Keratinocyte (primary cell): ENCODE measurements around the gene SLC23A2. TPM values are rescaled to one million over a fixed set of nuclear protein-coding genes. Genes with fewer than 3 reads are reported as not detected.

Source experiments
- DNase-seq: peaks from one replicate; pipeline ENCODE4 v3.0.0-alpha.2; 2011; ENCODE audit warnings: low read depth, missing footprints, low spot score
- FAIRE-seq: peaks from 2 replicates; lab custom pipeline; 2011; peaks lifted over from hg19 to GRCh38; lab: Jason Lieb, UNC
- H2AFZ ChIP-seq: 2 replicates; pipeline ENCODE4 v1.6.0; 2012; ENCODE audit warnings: low read length, control low read depth, inconsistent platforms; ENCODE audit not compliant: control insufficient read depth
- H3K27ac ChIP-seq: 2 replicates; pipeline ENCODE4 v1.5.1; 2011; ENCODE audit warnings: low read length; ENCODE audit not compliant: control insufficient read depth, insufficient read depth
- H3K27me3 ChIP-seq: 3 replicates; pipeline ENCODE4 v1.6.0; 2011; ENCODE audit warnings: low read length; ENCODE audit not compliant: control insufficient read depth, insufficient read depth; ENCODE audit errors: extremely low read depth
- H3K36me3 ChIP-seq, 2 experiments: 2 replicates in 1 of 2; 3 replicates in 1 of 2; pipeline ENCODE4 v1.5.1; 2011; ENCODE audit warnings: low read length in 2 of 2, mild to moderate bottlenecking in 1 of 2; ENCODE audit not compliant: control insufficient read depth in 2 of 2, insufficient read depth in 2 of 2; ENCODE audit errors: extremely low read depth in 1 of 2
- H3K4me1 ChIP-seq: 3 replicates; pipeline ENCODE4 v1.5.1; 2011; ENCODE audit warnings: low read length; ENCODE audit not compliant: control insufficient read depth, insufficient read depth; ENCODE audit errors: extremely low read depth
- H3K4me2 ChIP-seq: 3 replicates; pipeline ENCODE4 v1.6.0; 2011; ENCODE audit warnings: low read depth, low read length; ENCODE audit not compliant: control insufficient read depth, insufficient read depth; ENCODE audit errors: extremely low read depth
- H3K4me3 ChIP-seq, 3 experiments: fragments of 200-600 bp in 1 of 3; sonication (generic) in 1 of 3; 2 replicates in 2 of 3; 3 replicates in 1 of 3; pipeline ENCODE4 v1.5.1; 2011 to 2016; ENCODE audit warnings: low read length in 3 of 3, mild to moderate bottlenecking in 3 of 3, control low read depth in 2 of 3, inconsistent platforms in 1 of 3, low read depth in 1 of 3, mixed read lengths in 1 of 3, mixed run types in 1 of 3, moderate library complexity in 1 of 3; ENCODE audit not compliant: control insufficient read depth in 2 of 3, insufficient read depth in 2 of 3; ENCODE audit errors: extremely low read depth in 1 of 3
- H3K79me2 ChIP-seq: 2 replicates; pipeline ENCODE4 v1.6.0; 2012; ENCODE audit warnings: low read length; ENCODE audit not compliant: control insufficient read depth, insufficient read depth
- H3K9ac ChIP-seq: 3 replicates; pipeline ENCODE4 v1.6.0; 2011; ENCODE audit warnings: low read length; ENCODE audit not compliant: control insufficient read depth, insufficient read depth; ENCODE audit errors: extremely low read depth
- H3K9me1 ChIP-seq: 3 replicates; pipeline ENCODE4 v1.6.0; 2011; ENCODE audit warnings: low read length; ENCODE audit not compliant: control insufficient read depth, insufficient read depth; ENCODE audit errors: extremely low read depth
- H3K9me3 ChIP-seq: 2 replicates; pipeline ENCODE4 v1.5.1; 2012; ENCODE audit warnings: low read depth, low read length; ENCODE audit not compliant: control insufficient read depth
- H4K20me1 ChIP-seq: 3 replicates; pipeline ENCODE4 v1.6.0; 2011; ENCODE audit warnings: low read length; ENCODE audit not compliant: control insufficient read depth, insufficient read depth; ENCODE audit errors: extremely low read depth
- EZH2 ChIP-seq: IDR thresholded peaks from one replicate; pipeline ENCODE4 v1.6.1; 2012; ENCODE audit warnings: inconsistent platforms, mild to moderate bottlenecking, low read length, moderate library complexity
- dilution Hi-C: fragments of 300-500 bp; cut with MboI; formaldehyde crosslinking; loops from one replicate; pipeline ENCODE4 v1.7.0; 2020; ENCODE audit warnings: low sequenced_read_pairs; ENCODE audit not compliant: extremely low pct_ligation_motif_present
- polyA plus RNA-seq, 5 experiments: library from polyadenylated mRNA; depleted of rRNA in 3 of 5; stranded (reverse) in 3 of 5; stranded (forward) in 1 of 5; unstranded in 1 of 5; fragments of >200 nt; gene quantifications; 1 replicate in 1 of 5; 2 replicates in 3 of 5; 3 replicates in 1 of 5; pipeline versions ENCODE4 v1.2.1 to v1.2.3, GENCODE V29; 2011 to 2012; ENCODE audit warnings: missing spikeins in 2 of 5, low read depth in 1 of 5, low replicate concordance in 1 of 5
- TF ChIP-seq, protein P1 (sequence below), 3 experiments: IDR thresholded peaks in 1 of 3; conservative IDR thresholded peaks in 1 of 3; optimal IDR thresholded peaks in 1 of 3; 2 replicates in 2 of 3; 3 replicates in 1 of 3; pipeline versions ENCODE3 to v1.5.1; 2011; ENCODE audit warnings: low read length in 3 of 3, mild to moderate bottlenecking in 3 of 3, moderate library complexity in 2 of 3, control low read depth in 1 of 3, inconsistent platforms in 1 of 3; ENCODE audit not compliant: insufficient read depth in 2 of 3; ENCODE audit errors: extremely low read depth in 1 of 3

SLC23A2 gene
- polyA plus RNA-seq, 1 donor (not counting 4 experiments of a cell fraction or from before 2014, with no cell fraction given) = 13.4 TPM

DNA sequence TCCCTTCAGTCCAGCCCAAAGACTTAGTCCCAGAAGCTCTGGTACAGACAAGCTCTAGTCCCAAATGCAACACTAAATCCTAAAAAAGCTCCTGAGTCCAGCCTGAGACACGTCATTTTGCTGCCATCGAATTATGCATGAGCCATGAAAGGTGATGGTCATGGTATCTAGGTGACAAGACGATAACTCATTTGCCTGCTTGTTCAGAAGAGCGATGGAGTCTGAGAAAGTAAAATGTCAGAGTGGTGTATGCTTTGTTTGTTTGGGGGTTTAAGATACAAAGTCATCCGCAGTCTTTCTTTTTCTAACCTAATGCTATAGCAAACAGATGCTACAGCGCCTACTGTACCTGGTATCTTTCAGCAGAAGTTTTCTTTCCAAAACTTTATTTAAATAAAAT lies 54.7 kb downstream of the SLC23A2 start:
- no peaks in the 10 kb centered on the region for H3K9me3 ChIP-seq
- H3K27ac ChIP-seq = no peak overlapping the region
- TF ChIP-seq, protein P1, sequence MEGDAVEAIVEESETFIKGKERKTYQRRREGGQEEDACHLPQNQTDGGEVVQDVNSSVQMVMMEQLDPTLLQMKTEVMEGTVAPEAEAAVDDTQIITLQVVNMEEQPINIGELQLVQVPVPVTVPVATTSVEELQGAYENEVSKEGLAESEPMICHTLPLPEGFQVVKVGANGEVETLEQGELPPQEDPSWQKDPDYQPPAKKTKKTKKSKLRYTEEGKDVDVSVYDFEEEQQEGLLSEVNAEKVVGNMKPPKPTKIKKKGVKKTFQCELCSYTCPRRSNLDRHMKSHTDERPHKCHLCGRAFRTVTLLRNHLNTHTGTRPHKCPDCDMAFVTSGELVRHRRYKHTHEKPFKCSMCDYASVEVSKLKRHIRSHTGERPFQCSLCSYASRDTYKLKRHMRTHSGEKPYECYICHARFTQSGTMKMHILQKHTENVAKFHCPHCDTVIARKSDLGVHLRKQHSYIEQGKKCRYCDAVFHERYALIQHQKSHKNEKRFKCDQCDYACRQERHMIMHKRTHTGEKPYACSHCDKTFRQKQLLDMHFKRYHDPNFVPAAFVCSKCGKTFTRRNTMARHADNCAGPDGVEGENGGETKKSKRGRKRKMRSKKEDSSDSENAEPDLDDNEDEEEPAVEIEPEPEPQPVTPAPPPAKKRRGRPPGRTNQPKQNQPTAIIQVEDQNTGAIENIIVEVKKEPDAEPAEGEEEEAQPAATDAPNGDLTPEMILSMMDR (optimal IDR thresholded peaks at IDR 0.05 in 1 of 3, IDR thresholded peaks at IDR 0.05 in 1 of 3, conservative IDR thresholded peaks at IDR 0.05 in 1 of 3; ENCODE audit: extremely low read depth in 1 of 3, insufficient read depth in 2 of 3, low read length in 3 of 3) = no peak
- TF ChIP-seq EZH2 = no peak
- no peak overlapping the region for H3K4me3 ChIP-seq
- no peak for FAIRE-seq
- H2AFZ ChIP-seq = no peak overlapping the region
- dilution Hi-C loops = no loop called here
- no peak for DNase-seq
- H3K4me1 ChIP-seq = peaks cover 19% of the 10 kb centered on the region
- H3K79me2 ChIP-seq = peaks cover 2% of the 10 kb centered on the region
- no peaks in the 10 kb centered on the region for H3K9me1 ChIP-seq
- no peak overlapping the region for H3K9ac ChIP-seq
- H3K27me3 ChIP-seq = no peaks in the 10 kb centered on the region
- no peak overlapping the region for H3K4me2 ChIP-seq
- no peaks in the 10 kb centered on the region for H4K20me1 ChIP-seq
- H3K36me3 ChIP-seq = peaks cover 0 to 2% of the 10 kb centered on the region in 2 experiments

DNA sequence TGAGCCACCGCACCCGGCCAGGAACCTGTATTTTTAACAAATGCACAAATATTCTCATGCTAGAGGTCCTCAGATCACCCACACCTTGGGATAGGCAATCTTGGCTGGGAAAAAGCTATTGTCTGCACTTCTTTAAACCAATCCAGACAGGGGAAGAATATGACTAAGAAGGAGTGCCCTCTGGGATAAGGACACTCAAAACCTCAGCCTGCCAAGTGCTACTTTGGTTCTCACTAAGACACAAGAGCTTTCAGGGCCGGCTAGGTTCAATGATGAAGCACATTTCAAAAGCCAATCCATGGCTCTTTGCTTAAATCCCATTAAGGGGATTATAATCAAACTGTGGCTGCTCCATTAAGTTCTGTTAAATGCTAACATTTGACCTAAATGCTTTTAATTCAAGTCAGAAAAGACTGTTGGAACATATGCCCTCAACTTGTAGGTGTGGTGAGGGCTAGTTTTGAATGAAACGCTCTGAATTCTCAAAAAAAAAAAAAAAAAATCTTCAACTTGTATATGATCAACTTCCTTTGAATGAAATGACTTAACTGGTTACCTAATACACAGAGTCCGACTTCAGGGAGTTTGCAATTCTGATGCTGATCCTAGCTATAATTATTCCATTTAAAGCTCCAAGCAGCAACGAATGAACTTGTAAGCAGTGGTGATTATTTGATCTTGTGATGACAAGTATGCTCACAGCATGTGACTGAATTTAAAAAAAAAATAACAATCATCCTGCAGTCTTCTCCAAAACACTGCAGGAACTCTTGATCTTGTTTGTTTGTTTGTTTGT lies 56.6 kb downstream of the SLC23A2 start:
- Histone ChIP-seq H3K36me3 (peaks cover 0 to 2% of the 10 kb centered on the region in 2 experiments), H3K79me2 (no peaks in the 10 kb centered on the region), H3K27ac (no peak overlapping the region), H4K20me1 (no peaks in the 10 kb centered on the region), H3K4me1 (peaks cover 3% of the 10 kb centered on the region), H2AFZ (no peak overlapping the region), H3K9me1 (no peaks in the 10 kb centered on the region), H3K4me3 (no peak overlapping the region), H3K4me2 (no peak overlapping the region), H3K9me3 (no peaks in the 10 kb centered on the region), H3K9ac (no peak overlapping the region), H3K27me3 (no peaks in the 10 kb centered on the region)
- TF ChIP-seq, protein P1 (optimal IDR thresholded peaks at IDR 0.05 in 1 of 3, IDR thresholded peaks at IDR 0.05 in 1 of 3, conservative IDR thresholded peaks at IDR 0.05 in 1 of 3; ENCODE audit: extremely low read depth in 1 of 3, insufficient read depth in 2 of 3, low read length in 3 of 3) = no peak
- TF ChIP-seq EZH2 = no peak
- dilution Hi-C loops = no loop called here
- FAIRE-seq (no peak), DNase-seq (no peak)
